Ascending aorta (tissue), 2 donors: ENCODE results near the gene JPT2. TPM values are rescaled to one million over a fixed set of nuclear protein-coding genes. Genes with fewer than 3 reads are reported as not detected.

Source experiments
- DNase-seq, 2 donors: peaks; one replicate each; pipeline ENCODE4 v3.0.0-alpha.2; 2019; ENCODE audit warnings: low spot score in 2 of 2
- H3K27ac ChIP-seq, 2 donors: fragments of 200-600 bp; sonication (generic); one replicate each; pipeline ENCODE4 v1.5.1; 2016 to 2017; ENCODE audit warnings: mild to moderate bottlenecking in 1 of 2
- H3K27me3 ChIP-seq: fragments of 200-600 bp; sonication (generic); one replicate; pipeline ENCODE4 v1.5.1; 2017
- H3K36me3 ChIP-seq, 2 donors: fragments of 200-600 bp; sonication (generic); one replicate each; pipeline ENCODE4 v1.5.1; 2016
- H3K4me1 ChIP-seq, 2 donors: fragments of 200-600 bp; sonication (generic); one replicate each; pipeline ENCODE4 v1.5.1; 2016 to 2017; ENCODE audit warnings: mild to moderate bottlenecking in 1 of 2
- H3K4me3 ChIP-seq, 2 donors: fragments of 200-600 bp; sonication (generic); one replicate each; pipeline ENCODE4 v1.5.1; 2016 to 2017; ENCODE audit warnings: mild to moderate bottlenecking in 1 of 2
- H3K9me3 ChIP-seq, 2 donors: fragments of 200-600 bp; sonication (generic); one replicate each; pipeline ENCODE4 v1.5.1; 2016
- CTCF ChIP-seq, 3 experiments: fragments of 200-600 bp in 2 of 3; fragments of 450-650 bp in 1 of 3; sonication (generic) in 2 of 3; IDR thresholded peaks; one replicate each; pipeline ENCODE4 v1.5.1; 2016 to 2019; ENCODE audit warnings: antibody characterized with exemption in 3 of 3, mild to moderate bottlenecking in 1 of 3, moderate library complexity in 1 of 3
- intact Hi-C: fragments of 100-400 bp; cut with DNase I; formaldehyde crosslinking; loops from one replicate; pipeline ENCODE4 v1.15.1; 2023
- total RNA-seq: library from RNA; depleted of rRNA; stranded (reverse); fragments of >200 nt; gene quantifications from one replicate; pipeline ENCODE4 v1.1.0, GENCODE V29; 2016

Gene JPT2
- total RNA-seq, 1 donor from 2014 or later, result 18.3 TPM

GRCh38 chr16:1677339-1677738, 740 bp upstream of the JPT2 start:
- no peak overlapping the region for H3K27ac ChIP-seq
- peak overlapping the region; percentile 70 to 90 for H3K4me3 ChIP-seq
- TF ChIP-seq CTCF (IDR thresholded peaks at IDR 0.05), result no peak
- intact Hi-C loops, result loop anchor here (5.0 kb wide), 1 partner anchor 95 kb away; the partner anchor contains the start of genes EME2, MRPS34 and NME3
- peaks cover 19 to 33% of the 10 kb centered on the region in 2 donors for H3K36me3 ChIP-seq
- H3K27me3 ChIP-seq, result no peaks in the 10 kb centered on the region
- H3K9me3 ChIP-seq, result no peaks in the 10 kb centered on the region
- DNase-seq, result no peak
- H3K4me1 ChIP-seq, result peaks cover 0 to 3% of the 10 kb centered on the region in 2 donors

- H3K27ac ChIP-seq, result peak overlapping the region; percentile 35 to 59
- peaks cover 15 to 27% of the 10 kb centered on the region in 2 donors for H3K36me3 ChIP-seq
- no peak for TF ChIP-seq CTCF (IDR thresholded peaks at IDR 0.05)
- intact Hi-C loops, result loop anchor here (1.0 to 5.0 kb wide), 3 partner anchors 28 to 94 kb away; partner anchors contain the start of genes CRAMP1, EME2, IFT140 and MAPK8IP3
- H3K9me3 ChIP-seq, result no peaks in the 10 kb centered on the region
- H3K4me1 ChIP-seq, result peaks cover 0 to 3% of the 10 kb centered on the region in 2 donors
- H3K27me3 ChIP-seq, result no peaks in the 10 kb centered on the region
- DNase-seq, result peak in 1 of 2 donors; percentile 71
- peak overlapping the region; percentile 70 to 90 for H3K4me3 ChIP-seq
Measured at GRCh38 chr16:1678500-1679098, 520 bp downstream of the JPT2 start.

GRCh38 chr16:1680361-1680760, 2.3 kb downstream of the JPT2 start:
- no peak for DNase-seq
- no peak for TF ChIP-seq CTCF (IDR thresholded peaks at IDR 0.05)
- Histone ChIP-seq H3K36me3 (peaks cover 2 to 18% of the 10 kb centered on the region in 2 donors), H3K4me3 (no peak overlapping the region), H3K9me3 (no peaks in the 10 kb centered on the region), H3K4me1 (peaks cover 0 to 3% of the 10 kb centered on the region in 2 donors), H3K27ac (no peak overlapping the region), H3K27me3 (no peaks in the 10 kb centered on the region)
- intact Hi-C loops, result no loop called here

GRCh38 chr16:1681032-1681431, 3.0 kb downstream of the JPT2 start:
- TF ChIP-seq CTCF (IDR thresholded peaks at IDR 0.05), result no peak
- Histone ChIP-seq H3K4me1 (peaks cover 0 to 3% of the 10 kb centered on the region in 2 donors), H3K9me3 (no peaks in the 10 kb centered on the region), H3K27ac (no peak overlapping the region), H3K36me3 (peaks cover 7 to 19% of the 10 kb centered on the region in 2 donors), H3K4me3 (no peak overlapping the region), H3K27me3 (no peaks in the 10 kb centered on the region)
- DNase-seq, result no peak
- intact Hi-C loops, result no loop called here

- no peaks in the 10 kb centered on the region for H3K9me3 ChIP-seq
- no peak for TF ChIP-seq CTCF (IDR thresholded peaks at IDR 0.05)
- H3K27me3 ChIP-seq, result no peaks in the 10 kb centered on the region
- DNase-seq, result no peak
- peaks cover 0 to 9% of the 10 kb centered on the region in 2 donors for H3K4me1 ChIP-seq
- H3K4me3 ChIP-seq, result no peak overlapping the region
- peaks cover 18 to 37% of the 10 kb centered on the region in 2 donors for H3K36me3 ChIP-seq
- H3K27ac ChIP-seq, result peak overlapping the region; percentile 75 to 76
- intact Hi-C loops, result no loop called here
Measured at GRCh38 chr16:1687427-1688316, 9.6 kb downstream of the JPT2 start.
